Limb (tissue), 2 donors: Measurements from ENCODE around the gene NFE2.
A peak's percentile ranks its signal among the peaks of the same experiment; 100 is the strongest.
"Not testable (repeated sequence)": the region's sequence is repeated elsewhere in the genome, so short reads cannot be mapped to it uniquely, and the experiment has no call there.

Experiments
- DNase-seq, 2 donors: peaks; one replicate each; pipeline ENCODE4 v3.0.0-alpha.2; 2016; ENCODE audit errors: extremely low spot score in 2 of 2

The NFE2 gene

DNA sequence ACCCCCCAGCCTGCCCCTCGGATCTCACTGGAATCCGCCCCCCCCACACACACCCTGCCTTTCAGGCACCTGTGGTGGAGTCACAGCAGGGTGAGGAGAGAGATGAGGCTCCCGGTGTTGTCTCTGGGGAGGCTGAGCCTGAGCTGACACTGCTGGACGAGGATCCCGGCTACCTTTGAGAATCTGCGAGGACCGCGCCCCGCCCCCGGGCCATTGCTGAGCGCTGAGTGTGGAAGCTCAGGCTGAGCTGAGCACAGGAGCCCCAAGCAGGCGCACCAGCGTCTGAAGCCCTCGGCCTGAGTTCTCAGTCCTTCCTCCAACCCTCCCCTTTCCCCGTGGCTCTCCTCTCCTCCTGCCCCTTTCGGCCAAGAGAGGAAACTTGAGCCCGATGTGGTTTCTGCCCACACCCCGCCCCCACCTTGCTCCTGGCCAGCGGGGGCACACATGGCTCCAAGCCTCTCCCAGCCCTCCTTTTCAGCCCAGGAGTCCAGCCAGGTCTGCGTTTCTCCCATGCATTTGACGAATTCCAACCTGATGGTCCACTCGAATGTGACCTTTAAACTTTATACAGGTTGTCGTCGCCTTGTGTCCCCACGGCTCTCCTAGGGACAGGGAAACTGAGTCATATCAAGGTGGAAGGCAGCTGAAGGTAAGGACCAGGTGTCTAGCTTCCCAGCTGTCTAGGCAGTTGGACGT lies at the start of gene NFE2:
NFE2 (minus strand) TSS at position 284 of the 696 bp plus-strand sequence. CDS start 5,767 bp downstream, outside the sequence.
- DNase-seq: peak in 1 of 2 donors; percentile 72

DNA sequence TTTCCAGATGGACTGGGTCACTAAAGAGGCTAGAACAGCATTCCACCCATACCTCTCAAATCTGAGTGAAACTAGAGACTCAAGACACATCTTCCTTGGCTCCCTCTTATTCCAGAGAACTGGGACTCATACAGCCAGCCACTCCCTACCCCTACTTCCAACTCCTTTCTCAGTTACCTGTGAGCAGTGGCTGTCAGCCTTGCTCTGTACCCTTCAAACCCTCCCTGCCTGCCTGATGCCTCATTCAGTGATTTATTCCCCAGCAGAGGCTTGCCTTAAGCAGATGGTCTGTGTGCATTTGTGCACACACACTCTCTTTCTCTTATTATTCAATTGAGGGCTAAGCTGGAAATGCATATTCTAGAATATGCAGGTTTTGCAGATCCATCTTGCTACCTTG lies 48.9 kb upstream of the NFE2 start:
- DNase-seq: no peak

DNA sequence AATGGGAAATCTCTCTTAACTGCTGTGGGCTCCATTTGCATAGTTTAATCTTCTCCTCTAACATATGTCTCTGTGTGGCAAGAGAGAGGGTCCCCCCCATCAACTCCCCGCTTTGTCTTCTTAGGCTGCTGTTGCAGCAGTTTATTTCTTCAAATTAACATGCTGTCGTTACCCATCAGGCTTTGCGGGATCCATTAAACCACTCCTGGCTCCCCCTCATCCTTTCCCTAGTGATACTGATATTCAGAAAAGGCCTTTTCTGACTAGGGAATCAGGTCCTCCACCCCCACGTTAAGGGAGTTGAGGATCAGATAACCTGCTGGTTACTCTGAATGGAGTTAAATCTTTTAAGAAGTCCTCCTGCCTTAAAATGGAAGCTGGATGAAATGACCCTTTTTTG lies 48.2 kb upstream of the NFE2 start:
- no peak for DNase-seq

DNA sequence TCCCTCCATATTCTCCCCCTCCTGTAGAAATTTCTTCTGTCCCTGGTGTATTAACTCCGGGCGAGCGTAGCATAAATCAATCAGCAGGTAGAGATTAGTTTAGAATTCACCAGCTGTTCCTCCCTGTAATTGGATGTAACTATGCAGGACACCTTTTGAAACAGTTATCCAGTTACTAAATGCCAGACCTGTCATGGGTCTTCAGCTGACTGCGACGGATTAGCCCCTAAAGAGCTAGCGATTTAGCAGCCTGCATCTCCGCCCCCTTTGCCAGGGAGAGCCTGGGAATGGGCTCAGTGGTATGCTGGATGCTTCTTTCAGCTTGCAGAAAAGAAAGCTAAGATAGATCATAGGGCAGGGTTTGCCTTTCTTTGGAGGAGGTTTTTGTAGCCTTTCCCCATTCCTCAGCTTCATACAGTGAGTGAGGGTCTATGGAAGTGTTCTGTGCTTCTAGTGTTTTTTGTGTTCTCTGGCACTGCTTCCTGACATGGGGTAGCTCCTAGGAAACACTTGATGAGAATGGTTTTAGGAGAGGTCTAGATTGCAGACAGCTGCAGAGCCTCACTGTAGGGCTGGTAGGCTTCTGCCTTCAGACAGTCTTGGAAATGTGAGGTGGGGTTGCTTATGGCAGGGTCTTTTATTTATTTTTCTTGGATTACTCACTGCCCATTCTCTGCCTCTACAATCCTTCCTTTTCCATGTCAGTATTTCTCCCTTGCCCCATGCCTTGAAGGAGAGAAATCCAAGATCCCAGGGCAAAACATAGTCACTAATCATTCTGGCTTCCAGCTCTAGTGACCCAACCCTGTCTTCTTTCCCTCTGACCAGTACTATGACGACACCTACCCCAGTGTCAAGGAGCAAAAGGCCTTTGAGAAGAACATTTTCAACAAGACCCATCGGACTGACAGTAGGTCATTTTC lies 40.8 kb upstream of the NFE2 start:
- DNase-seq: no peak

DNA sequence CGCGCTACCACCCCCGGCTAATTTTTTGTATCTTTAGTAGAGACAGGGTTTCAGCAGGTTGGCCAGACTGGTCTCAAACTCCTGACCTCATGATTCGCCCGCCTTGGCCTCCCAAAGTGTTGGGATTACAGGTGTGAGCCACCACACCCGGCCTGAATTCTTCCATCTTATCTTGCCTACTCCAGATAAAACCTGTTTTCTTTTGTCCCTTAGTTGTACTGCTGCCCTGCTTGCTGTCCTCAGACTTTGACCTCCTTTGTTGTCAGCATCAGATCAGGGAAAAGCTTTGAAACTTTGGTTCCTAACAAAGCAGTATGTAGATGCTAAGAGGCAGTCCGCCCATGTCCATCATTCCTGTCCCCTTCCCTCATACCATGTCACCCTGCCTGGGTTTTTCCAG lies 40.0 kb upstream of the NFE2 start:
- DNase-seq: no peak

DNA sequence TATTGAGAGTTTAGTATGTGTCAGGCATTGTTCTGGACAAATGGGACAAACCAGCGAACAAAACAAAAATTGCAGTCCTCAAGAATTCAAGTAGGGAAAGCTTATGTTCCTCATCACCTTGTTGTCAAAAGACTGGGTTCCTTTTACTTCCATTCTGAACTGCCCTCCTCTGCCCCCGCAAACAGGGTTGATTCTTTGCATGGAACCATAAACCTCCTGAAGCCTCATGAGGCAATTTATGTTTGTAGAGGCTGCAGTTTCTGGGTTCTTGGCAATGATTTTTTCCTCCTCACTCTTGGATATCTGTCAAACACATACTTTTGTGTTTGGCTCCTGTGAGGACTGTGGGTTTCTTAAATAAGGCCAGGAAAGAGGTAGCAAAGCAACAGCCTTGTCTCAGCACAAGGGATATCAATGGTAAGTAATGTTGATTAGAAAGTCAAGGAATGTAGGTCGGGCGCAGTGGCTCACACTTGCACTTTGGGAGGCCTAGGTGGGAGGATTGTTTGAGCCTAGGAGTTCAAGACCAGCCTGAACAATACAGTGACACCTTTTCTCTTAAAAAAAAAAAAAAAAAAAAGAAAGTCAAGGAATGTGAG lies 38.0 kb upstream of the NFE2 start:
- DNase-seq: no peak

DNA sequence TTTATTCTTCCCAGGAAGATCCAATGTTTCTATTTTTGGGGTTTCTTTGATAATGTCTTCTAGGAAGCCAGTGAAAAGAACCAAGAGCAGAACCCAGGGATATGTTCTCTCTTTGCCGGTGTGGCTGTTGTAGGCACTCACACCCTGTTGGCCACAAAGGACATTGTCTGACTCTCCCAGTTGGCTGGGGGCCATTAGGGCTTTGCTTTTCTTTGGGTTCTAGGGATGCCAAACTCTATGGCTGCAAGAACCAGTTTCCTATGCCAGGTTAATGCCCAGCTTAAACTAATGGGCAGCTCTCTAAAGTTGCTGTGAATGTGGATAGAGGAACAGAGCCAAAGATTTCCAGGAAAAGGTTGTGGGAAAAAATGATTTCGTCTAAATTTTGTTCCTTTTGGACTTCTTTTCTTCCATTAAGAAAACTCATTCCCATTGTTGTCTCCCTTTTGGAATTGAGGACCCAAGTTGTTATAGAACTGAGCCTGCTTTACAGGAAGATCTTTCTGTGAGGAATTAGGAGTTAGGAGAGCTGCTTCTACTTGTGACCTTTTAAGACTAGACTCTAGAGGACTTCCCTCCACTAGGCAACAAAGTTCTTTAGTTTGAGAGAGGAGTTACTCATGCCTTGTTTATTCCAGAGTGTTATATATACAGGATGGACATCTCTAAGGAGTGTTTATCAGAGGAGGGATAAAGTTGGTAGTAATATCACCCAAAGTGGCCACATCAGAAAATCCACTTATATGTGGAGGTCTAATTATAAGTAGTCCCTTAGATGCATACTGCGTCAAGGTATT lies 37.2 kb upstream of the NFE2 start:
- DNase-seq: no peak

DNA sequence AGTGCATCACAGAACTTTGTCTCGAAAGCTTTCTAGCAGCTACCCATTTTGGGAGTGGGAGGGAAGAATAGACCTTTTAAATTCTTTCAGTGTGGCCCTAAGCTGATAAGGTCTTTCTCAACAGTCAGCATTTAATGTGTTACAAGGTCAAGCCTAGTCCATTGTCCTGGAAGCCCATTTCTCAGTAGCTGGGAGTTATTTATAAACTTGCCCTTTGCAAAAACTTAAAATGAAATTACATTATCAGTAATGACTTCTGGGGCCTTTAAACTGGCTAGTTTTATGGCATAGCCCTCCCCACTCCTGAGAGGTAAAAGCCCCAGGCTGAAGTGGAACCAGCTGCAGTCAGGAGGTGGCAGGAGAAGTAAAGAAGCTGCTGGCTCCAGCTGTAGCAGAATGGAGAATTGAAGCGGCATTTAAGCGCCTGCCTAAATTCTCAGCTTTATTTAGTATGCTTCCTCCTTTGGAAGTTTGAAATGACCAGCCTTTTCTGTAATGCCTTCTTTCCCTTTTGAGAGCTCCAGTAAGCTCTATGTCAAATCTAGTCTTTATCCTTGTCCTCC lies 36.5 kb upstream of the NFE2 start:
- no peak for DNase-seq

DNA sequence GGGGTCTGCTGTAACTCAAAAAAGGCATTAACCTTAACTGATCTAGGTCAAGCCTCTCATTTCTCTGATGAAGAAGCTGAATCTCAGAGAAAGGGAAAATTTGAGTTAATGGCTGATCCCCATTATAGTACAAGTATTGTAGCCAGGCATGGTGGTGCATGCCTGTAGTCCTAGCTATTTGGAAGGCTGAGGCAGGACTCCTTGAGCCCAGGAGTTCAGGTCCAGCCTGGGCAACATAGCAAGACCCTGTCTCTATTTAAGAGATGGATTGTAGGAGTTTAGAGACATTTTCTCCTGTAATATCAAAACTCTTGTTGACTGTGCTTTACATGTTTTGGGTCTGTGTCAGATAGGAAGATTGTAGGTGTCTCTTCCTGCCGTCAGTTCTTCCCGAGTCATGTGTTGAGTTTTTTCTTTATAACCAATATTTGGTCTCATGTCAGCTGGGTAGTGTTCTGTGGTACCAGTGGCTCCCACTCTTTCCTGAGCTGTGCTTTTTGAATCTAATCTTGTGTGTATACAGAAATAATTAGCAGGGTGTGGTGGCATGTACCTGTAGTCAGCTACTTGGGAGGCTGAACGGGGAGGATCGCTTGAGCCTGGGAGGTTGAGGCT lies 32.7 kb upstream of the NFE2 start:
- DNase-seq: no peak

DNA sequence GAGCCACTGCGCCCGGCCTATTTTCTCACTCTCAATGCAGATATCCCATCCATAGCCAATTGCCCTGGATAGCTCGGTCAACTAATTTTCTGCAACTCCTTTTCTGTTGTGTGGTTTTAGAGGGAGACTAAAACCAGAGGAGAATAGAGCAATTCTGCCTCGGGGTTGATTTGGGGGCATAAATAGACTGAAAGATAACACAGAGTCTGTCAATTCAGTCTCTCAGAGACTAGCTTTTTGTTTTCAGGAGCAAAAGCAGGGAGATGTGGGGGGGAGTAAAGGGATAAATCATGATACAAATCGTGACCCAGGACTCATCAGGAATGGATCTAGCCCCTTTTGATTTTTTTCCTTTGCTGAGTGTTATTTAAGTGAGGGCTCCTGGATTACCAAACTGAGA lies 30.6 kb upstream of the NFE2 start:
- DNase-seq: no peak

DNA sequence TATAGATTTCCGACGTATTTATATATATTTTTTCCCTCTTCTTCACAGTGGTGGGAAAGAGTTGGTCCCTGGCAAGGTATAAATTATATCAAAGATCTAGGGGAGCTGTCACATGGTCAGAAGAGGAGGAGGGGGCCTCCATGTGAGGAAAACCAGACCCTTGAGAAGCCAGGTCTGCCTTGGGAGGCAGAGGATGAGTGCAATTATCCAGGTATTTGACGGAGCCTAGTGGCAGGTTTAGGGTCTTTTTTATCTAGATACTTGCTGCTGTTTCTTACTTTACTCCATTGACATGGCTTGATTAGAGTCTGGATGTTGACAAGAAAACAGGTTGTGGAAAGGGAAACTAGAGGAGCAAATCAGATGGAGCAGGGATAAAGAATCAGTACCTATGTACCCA lies 29.6 kb upstream of the NFE2 start:
- DNase-seq: no peak

DNA sequence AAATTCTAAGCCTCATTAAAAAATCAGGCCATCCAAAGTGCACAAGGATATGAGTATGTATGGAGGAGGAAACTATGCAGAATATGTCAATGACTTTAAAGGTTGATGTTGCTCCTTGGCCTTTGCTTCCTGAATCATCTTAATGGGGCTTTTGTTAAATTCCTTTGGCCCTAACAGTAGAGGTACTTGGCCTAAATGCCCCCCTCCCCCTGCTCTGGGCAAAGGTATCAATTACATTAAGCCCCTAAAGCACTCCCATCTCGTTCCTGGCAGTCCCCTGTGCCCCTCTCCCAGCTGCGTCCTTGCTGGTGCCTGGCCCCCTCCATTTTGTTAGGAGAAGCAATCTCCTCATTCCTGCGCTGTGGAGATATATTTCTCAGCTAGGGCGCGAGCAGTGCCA lies 28.9 kb upstream of the NFE2 start:
- DNase-seq: peak in 1 of 2 donors; percentile 46

DNA sequence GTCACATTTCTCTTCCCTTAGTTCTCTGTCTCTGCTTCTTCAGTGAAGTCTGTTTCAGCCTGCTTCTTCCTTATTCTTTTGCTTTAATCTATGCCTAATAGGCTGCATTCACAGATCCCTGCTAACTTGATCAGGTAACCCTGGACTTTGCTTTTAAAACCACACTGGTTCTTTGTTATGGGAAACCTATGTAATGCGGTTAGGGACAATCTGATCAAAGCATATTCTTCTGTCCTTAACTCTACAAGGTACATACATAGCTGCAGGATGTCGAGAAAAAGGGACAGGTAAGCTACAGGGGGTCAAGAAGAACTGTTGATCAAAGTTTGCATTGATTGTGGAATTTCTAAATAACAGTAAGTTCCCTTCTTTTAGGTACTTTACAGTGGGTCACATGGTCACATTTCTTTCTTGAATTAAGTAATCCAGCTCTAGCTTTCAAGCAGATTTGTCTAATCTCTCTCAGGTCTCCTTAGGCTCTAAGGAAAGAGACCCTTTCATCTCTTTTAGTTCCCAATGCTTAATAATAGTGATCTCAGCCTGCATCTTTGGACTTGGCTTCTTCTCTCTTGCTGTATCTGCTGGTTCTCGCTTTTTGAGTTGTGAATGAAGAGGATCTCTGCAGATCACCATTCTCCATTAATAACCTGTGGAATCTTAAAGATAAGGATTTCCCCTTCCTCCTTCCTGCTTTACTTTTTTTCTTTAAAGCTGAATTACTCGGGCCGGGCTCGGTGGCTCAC lies 28.0 kb upstream of the NFE2 start:
- no peak for DNase-seq

DNA sequence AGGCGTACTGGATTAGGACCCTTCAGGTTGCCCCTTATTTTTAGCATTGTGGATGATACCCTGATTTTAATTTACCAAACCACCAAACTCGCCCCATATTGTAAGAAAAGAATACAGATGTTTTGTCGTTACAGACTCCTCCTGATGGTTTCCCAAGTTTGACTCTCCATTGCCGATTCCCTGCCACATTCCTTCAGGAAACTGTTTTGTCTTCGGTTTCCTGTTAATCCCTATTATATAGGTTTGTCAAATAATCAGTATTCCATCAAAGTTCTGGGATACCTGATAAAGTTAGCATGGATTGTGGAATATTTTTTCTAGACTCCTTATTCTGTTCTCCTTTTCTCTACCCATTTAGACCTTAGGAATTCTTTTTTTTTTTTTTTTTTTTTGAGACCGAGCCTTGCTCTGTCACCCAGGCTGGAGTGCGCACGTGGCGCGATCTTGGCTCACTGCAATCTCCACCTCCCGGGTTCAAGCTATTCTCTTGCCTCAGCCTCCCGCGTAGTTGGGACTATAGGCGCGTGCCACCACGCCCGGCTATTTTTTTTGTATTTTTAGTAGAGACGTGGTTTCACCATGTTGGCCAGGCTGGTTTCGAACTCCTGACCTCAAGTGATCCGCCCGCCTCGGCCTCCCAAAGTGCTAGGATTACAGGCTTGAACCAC lies 24.8 kb upstream of the NFE2 start:
- DNase-seq: not testable (repeated sequence)

DNA sequence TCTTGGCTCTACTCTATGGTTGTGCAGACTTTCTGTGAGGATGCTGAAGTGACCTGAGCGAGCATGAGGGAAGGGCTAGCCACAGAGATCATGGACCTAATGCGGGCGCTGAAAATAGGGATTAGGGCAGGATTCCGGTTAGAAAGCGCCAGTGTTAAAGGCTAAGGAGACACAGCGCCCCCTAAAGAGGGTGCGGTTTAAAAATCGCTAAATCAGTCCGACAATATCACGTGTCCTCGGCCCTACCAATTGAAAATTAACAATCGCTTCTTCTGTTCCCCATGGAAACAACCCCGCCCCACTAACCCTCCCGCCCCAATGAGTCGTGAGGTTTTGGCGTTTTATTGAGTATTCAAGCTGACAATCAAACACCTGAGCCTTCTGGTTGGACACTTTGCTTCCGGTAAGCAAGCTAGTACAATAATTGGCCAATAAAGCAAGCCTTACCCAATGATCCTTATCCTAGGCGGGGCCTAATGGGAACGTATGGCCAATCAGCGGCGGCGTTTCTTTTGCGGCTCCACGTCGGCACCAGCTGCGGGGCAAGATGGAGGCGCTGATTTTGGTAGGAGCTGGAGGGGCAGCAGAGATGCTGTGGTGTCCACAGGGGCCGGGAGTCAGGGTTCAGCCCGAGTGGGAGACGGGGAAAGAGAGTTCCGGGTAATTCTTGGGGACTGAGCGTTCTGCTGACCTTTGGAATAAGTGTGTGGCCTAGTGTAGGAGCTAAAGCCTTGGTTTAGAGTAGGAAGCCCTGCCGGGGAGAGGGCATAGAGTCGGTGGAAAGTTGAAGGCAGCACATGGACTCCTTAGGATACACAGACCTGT lies 24.0 kb upstream of the NFE2 start, which contains the start of gene COPZ1:
COPZ1 (plus strand) TSS at position 515 of the 825 bp plus-strand sequence; CDS start at position 548, 33 bp downstream.
- peak; percentile 94 to 100 for DNase-seq

DNA sequence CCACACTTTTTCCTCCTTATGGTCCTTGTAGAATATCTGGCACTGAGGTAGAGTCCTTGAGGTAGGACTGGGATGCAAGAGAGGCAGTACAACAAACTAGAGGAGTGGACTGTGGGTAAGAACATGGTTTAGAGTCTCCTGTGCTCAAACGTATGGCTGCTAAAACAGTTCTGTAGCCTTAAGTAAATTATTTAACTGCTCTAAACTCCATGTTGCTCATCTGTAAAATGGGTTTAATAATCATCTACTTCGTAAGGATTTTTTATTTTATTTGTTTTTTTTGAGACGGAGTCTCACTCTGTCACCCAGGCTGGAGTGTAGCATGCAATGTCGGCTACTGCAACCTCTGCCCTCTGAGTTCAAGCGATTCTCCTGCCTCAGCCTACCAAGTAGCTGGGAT lies 20.5 kb upstream of the NFE2 start:
- no peak for DNase-seq

DNA sequence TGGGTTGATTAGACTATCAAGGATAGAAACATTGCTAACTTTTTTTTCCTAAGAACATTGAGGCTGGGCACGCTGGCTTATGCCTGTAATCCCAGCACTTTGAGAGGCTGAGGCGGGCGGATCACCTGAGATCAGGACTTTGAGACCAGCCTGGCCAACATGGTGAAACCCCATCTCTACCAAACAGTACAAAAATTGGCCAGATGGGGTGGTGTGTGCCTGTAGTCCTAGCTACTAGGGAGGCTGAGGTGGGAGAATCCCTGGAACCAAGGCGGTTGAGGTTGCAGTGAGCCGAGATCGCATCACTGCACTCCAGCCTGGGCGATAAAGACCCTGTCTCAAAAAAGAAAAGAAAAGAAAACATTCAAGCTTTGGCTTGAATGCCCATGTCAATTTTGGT lies 11.5 kb upstream of the NFE2 start:
- not testable (repeated sequence) for DNase-seq

DNA sequence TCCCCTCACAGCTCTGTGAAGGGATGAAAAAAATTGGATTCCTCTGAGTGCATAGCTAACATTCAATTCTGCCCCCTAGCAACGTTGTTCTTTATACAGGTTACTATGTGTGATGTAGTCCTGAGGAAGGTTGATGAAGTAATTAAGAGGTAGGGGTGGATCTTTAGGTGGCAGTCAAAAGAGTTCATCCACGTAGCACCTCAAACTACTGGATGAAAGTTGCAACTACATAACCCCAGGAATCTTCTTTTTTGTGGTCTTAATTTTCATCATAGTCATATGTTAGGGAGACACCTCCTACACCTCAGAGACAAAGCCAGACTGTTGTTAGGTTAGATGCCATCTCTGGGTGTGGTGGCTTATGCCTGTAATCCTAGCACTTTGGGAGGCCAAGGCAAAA lies 10.2 kb upstream of the NFE2 start:
- DNase-seq: no peak
